GM21529 (cell line): ENCODE measurements around the gene SMIM10.
"Not testable (repeated sequence)": the region's sequence is repeated elsewhere in the genome, so short reads cannot be mapped to it uniquely, and the experiment has no call there.

Experiments
- ATAC-seq: cut with Tn5 transposase; IDR thresholded peaks from one replicate; pipeline ENCODE4 v1.9.1; 2021; ENCODE audit not compliant: unreplicated experiment

The SMIM10 gene

DNA sequence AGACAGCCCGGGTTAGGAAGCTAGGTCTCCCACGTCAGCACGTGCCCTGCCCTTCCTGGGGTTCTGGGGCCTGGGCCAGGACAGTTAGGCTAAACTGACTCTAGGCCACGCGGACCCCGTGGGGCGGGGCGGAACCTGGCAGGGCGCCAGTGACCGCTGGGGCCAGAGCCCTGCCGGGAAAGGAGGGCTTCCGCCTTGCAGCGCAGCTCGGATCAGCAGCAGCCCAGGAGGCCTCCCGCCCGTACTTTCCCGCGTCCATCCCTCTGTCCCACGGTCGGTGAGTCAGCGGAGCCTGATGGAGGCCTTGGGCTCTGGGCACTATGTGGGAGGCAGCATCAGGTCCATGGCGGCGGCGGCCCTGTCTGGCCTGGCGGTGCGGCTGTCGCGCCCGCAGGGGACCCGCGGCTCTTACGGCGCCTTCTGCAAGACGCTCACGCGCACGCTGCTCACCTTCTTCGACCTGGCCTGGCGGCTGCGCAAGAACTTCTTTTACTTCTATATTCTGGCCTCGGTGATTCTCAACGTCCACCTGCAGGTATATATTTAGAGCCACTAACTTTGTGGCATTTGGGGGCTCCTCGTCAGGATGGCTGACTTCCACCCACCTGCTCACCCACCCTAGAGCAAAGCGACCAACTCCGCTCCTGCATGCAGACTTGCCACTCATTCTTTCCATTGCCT, at the start of gene SMIM10:
TSS of gene SMIM10 (plus strand) at position 191 of the 681 bp plus-strand sequence. CDS start at position 296, 105 bp downstream.
- peak; percentile 71 for ATAC-seq

DNA sequence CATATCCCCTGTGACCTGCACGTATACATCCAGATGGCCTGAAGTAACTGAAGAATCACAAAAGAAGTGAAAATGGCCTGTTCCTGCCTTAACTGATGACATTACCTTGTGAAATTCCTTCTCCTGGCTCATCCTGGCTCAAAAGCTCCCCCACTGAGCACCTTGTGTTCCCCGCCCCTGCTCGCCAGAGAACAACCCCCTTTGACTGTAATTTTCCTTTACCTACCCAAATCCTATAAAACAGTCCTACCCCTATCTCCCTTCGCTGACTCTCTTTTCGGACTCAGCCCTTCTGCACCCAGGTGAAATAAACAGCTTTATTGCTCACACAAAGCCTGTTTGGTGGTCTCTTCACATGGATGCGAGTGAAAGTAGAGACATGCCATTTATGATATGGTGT, 44.4 kb upstream of the SMIM10 start:
- not testable (repeated sequence) for ATAC-seq

DNA sequence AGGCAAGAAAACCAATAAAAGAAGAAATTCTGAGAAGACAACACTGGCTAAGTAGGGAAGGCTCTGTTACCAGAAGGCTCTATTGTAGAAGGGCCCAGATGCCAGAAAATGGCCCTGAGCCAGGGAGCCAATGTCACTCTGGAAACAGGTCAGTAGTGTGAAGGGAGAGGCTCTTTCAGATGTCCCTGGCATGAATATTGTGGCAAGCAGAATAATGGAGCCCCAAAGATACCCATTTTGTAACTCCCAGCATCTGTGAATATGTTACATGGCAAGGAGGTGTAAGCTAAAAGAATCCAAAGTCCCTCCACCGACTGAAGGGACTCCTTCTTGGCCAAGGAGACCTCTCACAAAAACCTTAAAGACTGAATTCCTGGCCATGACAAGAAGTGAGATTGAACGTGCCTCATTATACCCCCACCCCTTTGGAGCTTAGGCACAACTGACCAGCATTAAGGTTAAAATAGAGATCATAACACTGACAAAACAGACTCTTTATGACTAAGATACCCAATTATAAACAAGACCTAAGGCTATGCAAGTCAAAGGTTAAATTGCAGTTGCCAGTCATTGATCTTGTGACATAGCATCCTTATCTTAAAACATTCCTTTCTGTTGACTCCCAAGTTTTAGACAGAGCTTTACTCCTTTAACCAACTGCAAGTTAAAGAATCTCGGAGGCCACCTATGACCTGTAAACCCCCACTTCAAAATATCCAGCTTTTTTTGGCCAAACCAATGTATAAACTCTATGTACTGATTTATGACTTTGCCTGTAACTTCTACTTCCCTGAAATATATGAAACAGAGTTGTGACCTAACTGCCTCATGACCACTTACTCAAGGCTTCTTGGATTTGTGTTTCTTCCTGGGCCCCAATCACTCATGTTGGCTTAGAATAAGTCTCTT, 42.2 kb upstream of the SMIM10 start:
- no peak for ATAC-seq

DNA sequence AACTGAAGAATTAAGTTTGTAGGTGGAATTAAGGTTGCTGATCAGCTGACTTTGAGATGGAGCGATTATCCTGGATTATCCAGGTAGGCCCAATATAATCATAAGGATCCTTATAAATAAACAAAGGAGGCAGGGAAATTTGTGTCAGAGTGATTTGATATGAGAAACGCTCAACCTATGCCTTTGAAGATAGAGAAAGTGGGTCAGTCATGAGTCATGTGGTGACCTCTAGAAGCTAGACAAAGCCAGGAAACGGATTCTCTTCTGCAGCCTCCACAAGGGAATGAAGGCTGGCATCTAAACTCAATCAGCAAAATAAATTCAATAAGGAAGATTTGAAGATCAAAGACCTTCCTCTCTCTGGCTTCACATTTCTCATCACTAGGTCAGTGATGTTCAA, 41.5 kb upstream of the SMIM10 start:
- ATAC-seq, result no peak

DNA sequence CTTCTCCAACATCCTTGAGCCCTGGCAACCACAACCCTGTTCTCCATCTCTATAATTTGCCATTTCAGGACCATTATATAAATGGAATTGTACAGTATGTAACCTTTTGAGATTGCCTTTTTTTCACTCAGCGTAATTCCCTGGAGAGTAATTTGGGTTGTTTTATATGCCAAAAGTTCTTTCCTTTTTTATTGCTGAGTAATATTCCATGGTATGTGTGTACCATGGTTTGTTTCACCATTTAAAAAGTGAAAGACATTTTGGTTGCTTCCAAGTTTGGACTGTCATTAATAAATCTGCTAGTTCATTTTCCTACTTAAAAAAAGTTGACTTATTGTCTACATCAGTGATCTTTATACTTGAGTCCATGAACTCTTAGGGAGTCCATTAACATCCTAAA, 33.0 kb upstream of the SMIM10 start:
- no peak for ATAC-seq

DNA sequence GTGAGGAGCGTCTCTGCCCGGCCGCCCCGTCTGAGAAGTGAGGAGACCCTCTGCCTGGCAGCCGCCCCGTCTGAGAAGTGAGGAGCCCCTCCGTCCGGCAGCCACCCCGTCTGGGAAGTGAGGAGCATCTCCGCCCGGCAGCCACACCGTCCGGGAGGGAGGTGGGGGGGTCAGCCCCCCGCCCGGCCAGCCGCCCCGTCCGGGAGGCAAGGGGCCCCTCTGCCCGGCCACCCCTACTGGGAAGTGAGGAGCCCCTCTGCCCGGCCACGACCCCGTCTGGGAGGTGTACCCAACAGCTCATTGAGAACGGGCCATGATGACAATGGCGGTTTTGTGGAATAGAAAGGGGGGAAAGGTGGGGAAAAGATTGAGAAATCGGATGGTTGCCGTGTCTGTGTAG, 30.4 kb upstream of the SMIM10 start:
- not testable (repeated sequence) for ATAC-seq

DNA sequence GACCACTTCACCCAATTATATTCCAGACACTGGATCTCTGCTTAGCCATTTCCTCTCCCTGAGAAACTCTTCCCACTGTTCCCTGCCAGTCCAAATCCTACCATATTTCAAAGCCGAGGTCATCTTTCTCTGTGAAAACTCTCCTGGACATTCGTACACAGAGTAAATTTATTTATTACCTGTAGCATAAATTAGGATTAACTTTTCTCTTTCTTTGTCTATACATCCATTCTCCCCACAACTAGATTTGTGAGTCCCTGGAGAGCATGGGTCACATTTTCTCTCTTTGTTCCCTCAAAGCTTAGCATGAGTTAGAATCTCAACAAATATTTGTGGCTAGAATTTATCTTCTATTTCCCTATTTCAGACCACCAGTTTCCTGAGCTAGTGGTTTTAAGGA, 27.8 kb upstream of the SMIM10 start:
- no peak for ATAC-seq

GRCh38 chrX:134969726-134970125, 21.1 kb upstream of the SMIM10 start:
- no peak for ATAC-seq

GRCh38 chrX:134971926-134972325, 18.9 kb upstream of the SMIM10 start:
- ATAC-seq, result no peak

GRCh38 chrX:134975516-134975915, 15.3 kb upstream of the SMIM10 start:
- no peak for ATAC-seq

DNA sequence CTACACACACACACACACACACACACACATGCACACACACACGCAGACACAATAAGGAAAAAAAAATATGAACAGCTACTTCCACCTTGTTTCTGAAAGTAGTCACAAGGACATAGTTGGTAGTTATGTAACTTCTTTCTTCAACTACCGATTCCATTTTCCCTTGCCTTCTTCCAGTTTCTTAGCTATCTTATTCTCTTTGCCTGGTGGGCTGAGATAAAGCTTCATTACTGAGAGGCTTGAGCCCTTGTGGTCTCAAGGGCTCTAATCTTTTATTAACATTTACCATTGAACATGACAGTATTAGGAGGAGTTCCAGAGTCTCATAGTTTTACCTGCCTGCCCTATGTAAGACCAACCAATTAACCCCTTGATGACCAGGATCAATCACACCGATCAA, 8.9 kb upstream of the SMIM10 start:
- ATAC-seq, result no peak

DNA sequence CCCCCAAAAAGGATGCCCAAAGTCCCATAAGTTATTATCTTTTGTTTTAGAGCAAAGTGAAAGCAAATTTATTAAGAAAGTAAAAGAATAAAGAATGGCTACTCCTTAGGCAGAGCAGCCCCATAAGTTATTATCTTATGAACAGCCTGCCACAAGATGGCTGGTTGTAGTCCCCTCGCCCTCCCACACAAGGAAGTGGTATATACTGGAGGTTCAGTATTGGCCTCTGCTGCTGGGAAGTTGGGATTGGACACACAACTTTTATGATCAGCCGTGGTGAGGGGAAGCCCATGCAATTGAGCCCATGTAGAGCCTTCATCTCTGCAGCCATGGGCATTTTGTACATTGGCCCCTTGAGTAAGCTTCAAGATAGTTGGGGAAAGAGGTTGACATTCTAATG, 8.0 kb upstream of the SMIM10 start:
- no peak for ATAC-seq

GRCh38 chrX:134985479-134985878, 5.3 kb upstream of the SMIM10 start:
- no peak for ATAC-seq

GRCh38 chrX:134990475-134990800, 353 bp upstream of the SMIM10 start:
- ATAC-seq, result no peak

- ATAC-seq, result no peak
Observed at GRCh38 chrX:134997646-134998045, 6.9 kb downstream of the SMIM10 start.

DNA sequence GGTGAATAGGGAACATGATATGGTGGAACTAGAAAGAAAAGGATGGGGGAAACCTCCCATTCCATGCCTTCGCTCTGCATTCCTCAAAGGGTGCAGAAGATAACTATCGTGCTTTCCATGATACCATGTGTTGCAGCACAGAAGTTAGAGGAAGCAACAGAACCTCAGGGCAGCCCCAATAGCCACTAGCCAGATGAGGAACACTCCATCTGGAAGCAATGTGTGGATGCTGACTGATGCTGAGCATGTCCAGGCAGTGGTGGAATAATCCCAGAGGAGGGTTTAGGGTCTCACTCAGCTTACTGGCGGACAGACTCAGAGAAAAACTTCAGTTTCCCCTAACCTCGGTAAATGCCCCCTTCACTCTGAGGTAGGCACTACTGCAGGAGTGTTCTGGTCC, 7.5 kb downstream of the SMIM10 start:
- no peak for ATAC-seq

DNA sequence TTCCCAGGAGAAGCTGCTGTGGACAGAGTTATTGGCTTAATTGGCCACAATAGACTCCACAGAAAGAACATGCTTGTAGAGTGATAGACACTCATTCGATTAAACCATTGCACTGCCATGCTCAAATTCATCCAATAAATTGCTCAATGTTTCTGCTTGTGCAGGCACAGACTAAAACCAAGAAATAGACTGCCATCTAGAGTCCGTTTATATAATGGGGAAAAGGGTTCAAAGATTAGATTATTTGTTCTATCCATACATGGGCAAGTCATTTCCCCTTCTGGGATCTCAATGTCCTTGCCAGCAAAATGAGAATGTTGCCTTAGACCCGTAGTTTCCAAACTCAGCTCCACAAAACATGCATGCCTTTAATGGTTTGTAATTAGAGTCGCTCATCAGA, 8.7 kb downstream of the SMIM10 start:
- no peak for ATAC-seq

DNA sequence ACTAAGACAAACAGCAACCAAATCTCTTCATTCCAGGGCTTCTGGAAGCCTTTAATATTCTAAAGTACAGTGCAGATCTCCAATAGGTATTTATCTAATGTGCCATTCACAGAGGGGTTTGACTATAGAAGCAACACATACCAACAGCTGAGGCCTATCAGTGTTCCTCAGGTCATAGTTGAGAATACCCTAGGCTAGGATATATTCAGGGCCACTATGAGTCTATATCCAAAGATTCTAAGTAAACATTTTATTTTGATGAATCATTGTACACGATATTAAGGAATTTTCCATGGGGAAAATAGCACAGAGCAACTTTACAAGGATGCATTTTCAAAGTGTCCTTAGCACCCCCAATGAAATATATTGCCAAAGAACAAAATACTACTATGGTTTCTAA, 9.7 kb downstream of the SMIM10 start:
- ATAC-seq, result no peak

DNA sequence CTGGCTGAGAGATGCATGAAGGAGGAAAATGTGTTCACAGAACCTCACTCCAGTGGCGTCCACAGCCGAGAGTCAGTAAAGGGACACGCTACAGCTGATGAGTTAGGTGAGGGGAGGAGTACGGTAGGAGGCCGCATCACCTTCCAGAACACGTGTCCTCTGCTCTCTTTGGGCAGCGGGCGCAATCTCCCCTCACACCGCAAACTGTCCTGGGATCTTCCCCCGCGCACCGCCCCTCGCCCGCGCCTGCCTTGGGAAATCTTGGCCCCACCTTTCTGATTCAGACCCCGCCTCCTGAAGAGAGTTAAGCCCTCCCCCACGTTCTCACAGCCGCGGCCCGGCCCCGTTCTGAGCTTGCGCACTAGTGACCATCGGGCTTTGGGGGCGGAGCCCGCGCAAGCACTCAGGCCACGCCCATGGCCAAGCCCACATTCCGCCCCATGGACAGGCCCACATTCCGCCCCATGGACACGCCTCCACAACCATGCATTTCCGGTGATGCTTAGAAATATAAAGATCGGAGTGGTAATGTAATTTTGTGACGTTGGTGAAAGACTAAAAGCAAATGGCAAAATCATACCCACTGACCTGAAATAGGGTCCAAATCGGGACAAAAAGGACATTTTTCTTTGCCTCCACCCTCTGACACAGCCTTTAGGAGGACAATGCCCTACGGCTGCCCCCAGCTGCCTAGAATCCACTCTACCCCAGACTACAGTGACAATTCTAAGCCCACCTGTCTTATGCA, 13.3 kb downstream of the SMIM10 start:
- peak; percentile 96 for ATAC-seq

DNA sequence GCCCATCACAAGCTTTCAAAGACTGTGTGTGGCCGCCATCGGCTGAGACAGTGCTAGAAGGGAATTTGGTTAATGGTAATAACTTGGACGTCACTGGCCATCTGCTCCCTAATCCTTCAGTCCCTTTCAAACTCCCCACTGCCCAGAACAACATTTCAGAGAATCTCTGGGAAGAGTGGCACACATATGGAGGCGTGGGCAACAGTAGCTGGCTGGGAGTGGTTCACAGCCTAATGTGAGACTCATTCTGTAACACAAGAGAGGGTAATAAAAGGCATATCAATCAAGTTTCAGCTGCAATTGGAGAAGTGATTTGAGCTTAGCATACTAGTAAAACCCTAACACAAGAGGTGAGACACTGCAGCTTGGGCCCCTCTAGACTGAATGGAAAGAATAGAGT, 15.4 kb downstream of the SMIM10 start:
- ATAC-seq, result no peak

GRCh38 chrX:135009057-135009610, 18.3 kb downstream of the SMIM10 start:
- ATAC-seq, result no peak
